ENCODE results near the gene GLDN.

DNA sequence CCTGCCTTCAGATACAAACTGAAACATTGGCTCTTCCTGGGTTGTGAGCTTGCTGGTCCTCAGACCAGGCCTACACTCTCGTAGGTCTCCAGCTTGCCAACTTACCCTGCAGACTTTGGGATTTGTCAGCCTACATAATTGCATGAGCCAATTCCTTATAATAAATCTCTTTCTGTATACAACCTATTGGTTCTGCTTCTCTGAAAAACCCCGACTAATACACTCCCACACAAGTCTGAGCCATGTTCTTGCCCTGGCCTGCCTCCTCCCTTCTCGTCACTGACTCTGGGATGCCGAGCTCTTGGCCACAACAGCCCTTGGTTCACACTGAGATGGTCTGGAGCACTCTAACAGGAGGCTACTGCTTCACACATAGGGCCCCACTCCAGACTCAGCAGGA lies 12.5 kb upstream of the GLDN start:
- TF ChIP-seq POLR2AphosphoS5 (IDR thresholded peaks at IDR 0.05; ENCODE audit: borderline replicate concordance, low read depth, low read length) (no peak), EZH2 (IDR thresholded peaks at IDR 0.05) (no peak)
